ENCODE results near the gene STK10.

The STK10 gene

GRCh38 chr5:172188893-172189692 is 1.1 kb upstream of the STK10 start:
- H3K36me3 ChIP-seq (ENCODE audit: control insufficient read depth in 2 of 2, insufficient read depth in 2 of 2, low read length in 2 of 2), result no peaks in the 10 kb centered on the region
- peaks cover 22% of the 10 kb centered on the region for H3K4me1 ChIP-seq (ENCODE audit: control insufficient read depth, insufficient read depth, low read length)
- peak overlapping the region; percentile 75 for H3K27ac ChIP-seq (ENCODE audit: low read length)
- H3K9me3 ChIP-seq (ENCODE audit: control insufficient read depth in 2 of 2, low read length in 2 of 2), result no peaks in the 10 kb centered on the region
- H3K4me3 ChIP-seq (ENCODE audit: low read length in 2 of 2), result peak overlapping the region; percentile 78 to 93
- H3K9ac ChIP-seq (ENCODE audit: low read length in 2 of 2), result no peak overlapping the region
- no peaks in the 10 kb centered on the region for H3K27me3 ChIP-seq (ENCODE audit: control insufficient read depth in 1 of 2, insufficient read depth in 2 of 2, low read length in 2 of 2)

GRCh38 chr5:172187118-172188032 is 649 bp downstream of the STK10 start:
- Histone ChIP-seq H3K4me3 (ENCODE audit: low read length in 2 of 2) (peak overlapping the region; percentile 78 to 93), H3K4me1 (ENCODE audit: control insufficient read depth, insufficient read depth, low read length) (peaks cover 22% of the 10 kb centered on the region), H3K27ac (ENCODE audit: low read length) (peak overlapping the region; percentile 75), H3K9me3 (ENCODE audit: control insufficient read depth in 2 of 2, low read length in 2 of 2) (no peaks in the 10 kb centered on the region), H3K9ac (ENCODE audit: low read length in 2 of 2) (peak overlapping the region; percentile 78 to 79), H3K36me3 (ENCODE audit: control insufficient read depth in 2 of 2, insufficient read depth in 2 of 2, low read length in 2 of 2) (no peaks in the 10 kb centered on the region), H3K27me3 (ENCODE audit: control insufficient read depth in 1 of 2, insufficient read depth in 2 of 2, low read length in 2 of 2) (no peaks in the 10 kb centered on the region)

- peak overlapping the region in 1 of 2 donors; percentile 93 for H3K4me3 ChIP-seq (ENCODE audit: low read length in 2 of 2)
- H3K36me3 ChIP-seq (ENCODE audit: control insufficient read depth in 2 of 2, insufficient read depth in 2 of 2, low read length in 2 of 2), result no peaks in the 10 kb centered on the region
- peaks cover 22% of the 10 kb centered on the region for H3K4me1 ChIP-seq (ENCODE audit: control insufficient read depth, insufficient read depth, low read length)
- no peaks in the 10 kb centered on the region for H3K27me3 ChIP-seq (ENCODE audit: control insufficient read depth in 1 of 2, insufficient read depth in 2 of 2, low read length in 2 of 2)
- no peak overlapping the region for H3K9ac ChIP-seq (ENCODE audit: low read length in 2 of 2)
- H3K9me3 ChIP-seq (ENCODE audit: control insufficient read depth in 2 of 2, low read length in 2 of 2), result no peaks in the 10 kb centered on the region
- H3K27ac ChIP-seq (ENCODE audit: low read length), result no peak overlapping the region
These were observed 1.8 kb downstream of the STK10 start for GRCh38 chr5:172186114-172186695.

- Histone ChIP-seq H3K4me1 (ENCODE audit: control insufficient read depth, insufficient read depth, low read length) (peaks cover 22% of the 10 kb centered on the region), H3K4me3 (ENCODE audit: low read length in 2 of 2) (no peak overlapping the region), H3K9ac (ENCODE audit: low read length in 2 of 2) (no peak overlapping the region), H3K27me3 (ENCODE audit: control insufficient read depth in 1 of 2, insufficient read depth in 2 of 2, low read length in 2 of 2) (no peaks in the 10 kb centered on the region), H3K9me3 (ENCODE audit: control insufficient read depth in 2 of 2, low read length in 2 of 2) (no peaks in the 10 kb centered on the region), H3K36me3 (ENCODE audit: control insufficient read depth in 2 of 2, insufficient read depth in 2 of 2, low read length in 2 of 2) (no peaks in the 10 kb centered on the region), H3K27ac (ENCODE audit: low read length) (no peak overlapping the region)
These were observed 2.9 kb downstream of the STK10 start for GRCh38 chr5:172185096-172185461.

GRCh38 chr5:172183881-172184280 is 4.1 kb downstream of the STK10 start:
- Histone ChIP-seq H3K4me3 (ENCODE audit: low read length in 2 of 2) (no peak overlapping the region), H3K9ac (ENCODE audit: low read length in 2 of 2) (no peak overlapping the region), H3K27me3 (ENCODE audit: control insufficient read depth in 1 of 2, insufficient read depth in 2 of 2, low read length in 2 of 2) (no peaks in the 10 kb centered on the region), H3K27ac (ENCODE audit: low read length) (no peak overlapping the region), H3K36me3 (ENCODE audit: control insufficient read depth in 2 of 2, insufficient read depth in 2 of 2, low read length in 2 of 2) (no peaks in the 10 kb centered on the region), H3K9me3 (ENCODE audit: control insufficient read depth in 2 of 2, low read length in 2 of 2) (no peaks in the 10 kb centered on the region), H3K4me1 (ENCODE audit: control insufficient read depth, insufficient read depth, low read length) (peaks cover 19% of the 10 kb centered on the region)

DNA sequence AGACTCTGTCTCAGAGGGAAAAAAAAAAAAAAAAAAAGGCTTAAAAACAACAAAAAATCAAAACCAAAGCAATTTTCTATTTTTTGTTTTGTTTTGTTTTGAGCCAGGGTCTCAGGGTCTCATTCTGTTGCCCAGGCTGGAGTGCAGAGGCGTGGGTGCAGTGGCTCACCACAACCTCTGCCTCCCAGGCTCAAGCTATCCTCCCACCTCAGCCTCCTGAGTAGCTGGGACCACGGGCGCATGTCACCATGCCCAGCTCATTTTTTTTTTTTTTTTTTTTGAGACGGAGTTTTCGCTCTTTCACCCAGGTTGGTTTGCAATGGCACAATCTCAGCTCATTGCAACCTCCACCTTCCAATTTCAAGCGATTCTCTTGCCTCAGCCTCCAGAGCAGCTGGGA is 5.7 kb downstream of the STK10 start:
- H3K4me3 ChIP-seq (ENCODE audit: low read length in 2 of 2), result no peak overlapping the region
- no peaks in the 10 kb centered on the region for H3K27me3 ChIP-seq (ENCODE audit: control insufficient read depth in 1 of 2, insufficient read depth in 2 of 2, low read length in 2 of 2)
- no peak overlapping the region for H3K27ac ChIP-seq (ENCODE audit: low read length)
- no peak overlapping the region for H3K9ac ChIP-seq (ENCODE audit: low read length in 2 of 2)
- H3K4me1 ChIP-seq (ENCODE audit: control insufficient read depth, insufficient read depth, low read length), result peaks cover 14% of the 10 kb centered on the region
- no peaks in the 10 kb centered on the region for H3K36me3 ChIP-seq (ENCODE audit: control insufficient read depth in 2 of 2, insufficient read depth in 2 of 2, low read length in 2 of 2)
- H3K9me3 ChIP-seq (ENCODE audit: control insufficient read depth in 2 of 2, low read length in 2 of 2), result no peaks in the 10 kb centered on the region

- no peak overlapping the region for H3K9ac ChIP-seq (ENCODE audit: low read length in 2 of 2)
- H3K27me3 ChIP-seq (ENCODE audit: control insufficient read depth in 1 of 2, insufficient read depth in 2 of 2, low read length in 2 of 2), result no peaks in the 10 kb centered on the region
- no peak overlapping the region for H3K4me3 ChIP-seq (ENCODE audit: low read length in 2 of 2)
- no peaks in the 10 kb centered on the region for H3K9me3 ChIP-seq (ENCODE audit: control insufficient read depth in 2 of 2, low read length in 2 of 2)
- H3K36me3 ChIP-seq (ENCODE audit: control insufficient read depth in 2 of 2, insufficient read depth in 2 of 2, low read length in 2 of 2), result no peaks in the 10 kb centered on the region
- H3K4me1 ChIP-seq (ENCODE audit: control insufficient read depth, insufficient read depth, low read length), result peaks cover 3% of the 10 kb centered on the region
- H3K27ac ChIP-seq (ENCODE audit: low read length), result no peak overlapping the region
These were observed 7.1 kb downstream of the STK10 start for GRCh38 chr5:172180936-172181335.

DNA sequence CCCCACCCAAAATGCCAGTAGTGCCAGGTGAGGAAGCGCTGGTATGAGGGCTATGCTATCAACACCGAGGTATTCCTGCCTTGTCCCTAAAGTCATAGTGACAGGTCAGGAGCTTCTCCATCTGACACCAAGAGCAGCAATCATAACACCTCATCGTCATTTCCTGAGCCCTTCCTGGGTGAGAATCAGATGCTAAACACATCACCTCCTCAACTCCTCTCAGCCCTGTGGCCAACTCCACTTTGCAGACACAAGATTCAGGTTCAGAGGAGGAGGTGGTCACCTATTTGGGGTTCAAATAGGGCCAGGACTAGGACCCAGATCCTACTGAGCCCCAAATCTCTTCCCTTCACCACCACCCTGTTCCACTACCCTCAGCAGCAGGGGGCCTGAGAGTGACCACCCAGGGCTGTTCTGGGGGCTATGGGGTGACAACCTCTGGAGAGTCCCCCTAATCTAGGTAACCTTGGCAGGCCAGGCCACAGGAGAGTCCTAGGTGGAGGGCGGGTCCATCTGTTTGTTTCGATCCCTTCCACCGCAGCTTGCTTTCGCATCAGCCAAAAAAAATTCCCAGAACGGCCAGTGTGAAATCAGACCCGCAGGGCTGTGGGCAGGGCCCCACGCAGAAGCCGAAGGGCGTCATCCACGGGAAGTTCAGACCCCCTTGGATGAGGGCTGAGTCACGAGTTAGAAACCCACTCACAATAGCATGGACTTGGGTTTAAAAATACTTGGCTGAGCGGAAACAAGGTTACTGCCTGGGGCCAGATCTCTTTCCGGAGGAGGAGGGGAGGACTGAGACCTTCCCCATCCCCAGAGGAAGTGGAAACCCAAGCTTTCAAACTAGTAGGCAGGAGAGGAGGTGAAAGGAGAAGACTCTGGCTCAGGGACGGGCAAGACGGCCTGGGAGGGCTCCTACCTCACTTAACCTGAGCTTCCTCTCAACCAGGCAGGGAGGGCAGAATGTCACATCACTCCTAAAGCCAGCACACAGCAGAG is 8.7 kb downstream of the STK10 start:
- H3K27me3 ChIP-seq (ENCODE audit: control insufficient read depth in 1 of 2, insufficient read depth in 2 of 2, low read length in 2 of 2), result no peaks in the 10 kb centered on the region
- peak overlapping the region in 1 of 2 donors; percentile 22 for H3K4me3 ChIP-seq (ENCODE audit: low read length in 2 of 2)
- no peaks in the 10 kb centered on the region for H3K36me3 ChIP-seq (ENCODE audit: control insufficient read depth in 2 of 2, insufficient read depth in 2 of 2, low read length in 2 of 2)
- peaks cover 3% of the 10 kb centered on the region for H3K4me1 ChIP-seq (ENCODE audit: control insufficient read depth, insufficient read depth, low read length)
- peak overlapping the region; percentile 18 for H3K27ac ChIP-seq (ENCODE audit: low read length)
- H3K9ac ChIP-seq (ENCODE audit: low read length in 2 of 2), result no peak overlapping the region
- H3K9me3 ChIP-seq (ENCODE audit: control insufficient read depth in 2 of 2, low read length in 2 of 2), result no peaks in the 10 kb centered on the region

DNA sequence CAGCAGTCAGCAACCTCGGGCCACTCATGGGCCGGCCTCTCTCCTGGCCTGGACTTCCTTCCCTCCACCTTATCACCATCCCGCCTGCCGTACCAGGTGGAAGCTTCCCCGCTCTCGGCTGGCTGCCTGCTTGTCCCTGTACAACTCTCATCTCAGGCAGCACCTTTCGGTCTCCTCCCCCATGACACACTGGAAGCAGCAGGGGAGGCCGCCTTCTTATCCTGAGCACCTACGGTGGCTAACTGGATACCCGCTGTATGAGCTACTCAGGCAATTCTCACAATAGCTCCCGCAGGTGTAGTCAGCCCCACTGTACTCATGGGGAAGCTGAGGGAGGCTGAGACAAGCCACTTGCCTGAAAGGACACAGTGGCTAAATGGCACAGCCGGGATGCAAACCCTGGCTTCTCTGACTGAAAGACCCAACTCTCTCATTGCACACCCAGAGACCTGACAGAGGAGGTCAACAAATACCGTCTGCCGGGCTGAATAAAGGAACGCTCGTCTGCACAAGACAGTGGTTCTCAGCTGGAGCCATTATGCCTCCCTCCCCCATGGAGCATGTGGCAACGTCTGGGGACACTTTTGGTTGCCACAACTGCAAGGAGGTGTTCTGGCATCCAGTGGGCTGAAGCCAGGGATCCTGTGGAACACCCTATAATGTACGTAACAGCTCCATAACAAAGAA is 9.6 kb downstream of the STK10 start:
- H3K9ac ChIP-seq (ENCODE audit: low read length in 2 of 2), result no peak overlapping the region
- H3K4me1 ChIP-seq (ENCODE audit: control insufficient read depth, insufficient read depth, low read length), result peaks cover 3% of the 10 kb centered on the region
- H3K36me3 ChIP-seq (ENCODE audit: control insufficient read depth in 2 of 2, insufficient read depth in 2 of 2, low read length in 2 of 2), result no peaks in the 10 kb centered on the region
- no peaks in the 10 kb centered on the region for H3K27me3 ChIP-seq (ENCODE audit: control insufficient read depth in 1 of 2, insufficient read depth in 2 of 2, low read length in 2 of 2)
- H3K9me3 ChIP-seq (ENCODE audit: control insufficient read depth in 2 of 2, low read length in 2 of 2), result no peaks in the 10 kb centered on the region
- H3K27ac ChIP-seq (ENCODE audit: low read length), result no peak overlapping the region
- no peak overlapping the region for H3K4me3 ChIP-seq (ENCODE audit: low read length in 2 of 2)

Measured in stomach smooth muscle (tissue), 2 donors.